Astrocyte of the cerebellum (primary cell): ENCODE measurements around the gene BUB1B.
A peak's percentile ranks its signal among the peaks of the same experiment; 100 is the strongest.

Experiments used
- DNase-seq: peaks from one replicate; pipeline ENCODE4 v3.0.0-alpha.2; 2011; ENCODE audit warnings: low read depth
- H3K4me3 ChIP-seq: 2 replicates; pipeline ENCODE4 v1.5.1; 2011; ENCODE audit warnings: mild to moderate bottlenecking, low read depth, low read length, moderate library complexity
- in situ Hi-C: cut with HindIII; loops from 2 replicates; pipeline ENCODE4 v1.10.0; 2017; ENCODE audit warnings: low sequenced_read_pairs
- TF ChIP-seq, protein P1 (sequence below): IDR thresholded peaks from 2 replicates; pipeline ENCODE4 v1.5.1; 2012; ENCODE audit warnings: low read length, low read depth, moderate library complexity, mild to moderate bottlenecking; ENCODE audit errors: missing control alignments

BUB1B gene

DNA sequence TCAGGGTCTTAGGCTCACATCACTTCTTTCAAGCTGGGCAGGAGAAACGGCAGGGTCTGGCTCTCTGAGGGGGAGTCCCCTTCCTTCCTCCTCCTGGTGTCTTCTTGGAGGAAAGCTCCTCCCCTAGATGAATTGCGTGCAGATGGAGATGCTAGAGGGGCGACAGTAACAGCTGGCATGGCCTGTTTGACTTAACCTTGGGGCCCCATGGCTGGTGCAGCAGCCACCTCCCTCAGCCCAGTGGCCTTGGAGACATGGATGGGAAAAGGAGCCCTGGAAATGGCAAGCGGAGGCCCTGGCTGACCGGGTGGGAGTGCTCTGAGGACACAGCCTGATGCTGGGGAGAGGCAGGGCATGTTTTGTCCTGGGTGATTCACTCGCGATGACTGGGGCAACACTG lies 98.2 kb downstream of the BUB1B start:
- DNase-seq = no peak
- no peak overlapping the region for H3K4me3 ChIP-seq
- TF ChIP-seq, protein P1, sequence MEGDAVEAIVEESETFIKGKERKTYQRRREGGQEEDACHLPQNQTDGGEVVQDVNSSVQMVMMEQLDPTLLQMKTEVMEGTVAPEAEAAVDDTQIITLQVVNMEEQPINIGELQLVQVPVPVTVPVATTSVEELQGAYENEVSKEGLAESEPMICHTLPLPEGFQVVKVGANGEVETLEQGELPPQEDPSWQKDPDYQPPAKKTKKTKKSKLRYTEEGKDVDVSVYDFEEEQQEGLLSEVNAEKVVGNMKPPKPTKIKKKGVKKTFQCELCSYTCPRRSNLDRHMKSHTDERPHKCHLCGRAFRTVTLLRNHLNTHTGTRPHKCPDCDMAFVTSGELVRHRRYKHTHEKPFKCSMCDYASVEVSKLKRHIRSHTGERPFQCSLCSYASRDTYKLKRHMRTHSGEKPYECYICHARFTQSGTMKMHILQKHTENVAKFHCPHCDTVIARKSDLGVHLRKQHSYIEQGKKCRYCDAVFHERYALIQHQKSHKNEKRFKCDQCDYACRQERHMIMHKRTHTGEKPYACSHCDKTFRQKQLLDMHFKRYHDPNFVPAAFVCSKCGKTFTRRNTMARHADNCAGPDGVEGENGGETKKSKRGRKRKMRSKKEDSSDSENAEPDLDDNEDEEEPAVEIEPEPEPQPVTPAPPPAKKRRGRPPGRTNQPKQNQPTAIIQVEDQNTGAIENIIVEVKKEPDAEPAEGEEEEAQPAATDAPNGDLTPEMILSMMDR = no peak
- in situ Hi-C loops = no loop called here

DNA sequence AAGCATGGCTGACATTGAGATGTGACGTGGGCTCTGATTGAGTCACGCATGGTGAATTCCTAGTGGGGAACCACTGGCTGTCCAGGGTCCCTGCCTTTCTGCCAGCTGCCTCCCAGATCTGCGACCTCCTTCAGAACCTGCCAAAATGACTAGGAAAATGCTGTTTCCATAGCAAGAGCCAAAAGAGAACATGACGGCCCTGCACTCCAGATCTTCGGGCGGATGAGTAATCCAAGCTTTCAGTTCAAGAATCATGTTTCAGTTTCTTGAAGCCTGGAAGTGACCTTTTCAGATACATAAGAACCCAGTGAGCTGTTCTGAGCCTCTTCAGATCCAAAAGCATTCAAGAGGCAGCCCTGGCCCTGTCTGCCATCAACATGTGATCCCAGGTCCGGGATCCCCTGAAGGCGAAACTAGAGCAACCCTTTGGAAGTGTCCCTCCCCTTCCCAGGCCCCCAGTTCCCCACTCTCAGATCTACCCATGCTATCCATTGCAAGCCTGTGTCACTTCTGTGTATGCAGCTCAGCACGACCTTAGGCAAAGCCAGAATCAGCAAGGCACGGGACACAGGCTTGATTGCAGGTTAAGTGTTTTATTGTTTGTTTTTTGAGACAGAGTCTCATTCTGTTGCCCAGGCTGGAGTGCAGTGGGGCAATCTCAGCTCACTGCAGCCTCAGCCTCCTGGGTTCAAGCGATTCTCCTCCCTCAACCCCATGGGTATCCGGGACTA lies 102.3 kb downstream of the BUB1B start:
- H3K4me3 ChIP-seq = no peak overlapping the region
- in situ Hi-C loops = no loop called here
- TF ChIP-seq, protein P1 = no peak
- DNase-seq = peak; percentile 55

DNA sequence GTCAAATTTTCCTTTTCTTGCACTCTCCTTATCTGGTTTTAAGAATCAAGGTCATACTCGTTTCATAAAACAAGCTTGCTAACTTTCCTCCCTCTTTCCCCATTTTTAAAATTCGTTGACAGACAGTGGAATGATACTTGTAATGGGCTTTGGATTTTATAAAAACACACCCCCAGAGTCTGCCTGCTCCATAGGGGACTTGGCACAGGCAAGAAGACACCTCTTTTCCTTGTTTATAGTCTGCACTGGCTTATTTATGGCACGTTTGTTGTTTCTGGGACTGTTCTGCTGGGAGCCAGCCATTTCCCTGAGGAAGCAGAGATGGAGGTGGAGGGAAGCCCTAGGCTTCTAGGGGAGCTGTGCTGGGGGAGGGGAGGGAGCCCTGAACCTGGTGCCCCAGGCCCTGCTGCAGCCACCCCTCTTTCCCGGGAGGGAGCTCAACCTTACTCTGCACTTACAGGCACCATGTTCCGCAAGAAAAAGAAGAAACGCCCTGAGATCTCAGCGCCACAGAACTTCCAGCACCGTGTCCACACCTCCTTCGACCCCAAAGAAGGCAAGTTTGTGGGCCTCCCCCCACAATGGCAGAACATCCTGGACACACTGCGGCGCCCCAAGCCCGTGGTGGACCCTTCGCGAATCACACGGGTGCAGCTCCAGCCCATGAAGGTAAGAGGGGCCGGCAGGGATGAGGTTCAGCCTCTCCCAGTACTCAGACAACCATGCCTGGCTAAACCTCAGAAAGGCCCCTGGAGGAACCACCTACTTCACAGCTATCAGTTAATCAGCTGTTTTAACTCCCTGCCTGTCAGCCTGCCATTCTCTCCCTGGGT lies 103.7 kb downstream of the BUB1B start:
- in situ Hi-C loops = no loop called here

DNA sequence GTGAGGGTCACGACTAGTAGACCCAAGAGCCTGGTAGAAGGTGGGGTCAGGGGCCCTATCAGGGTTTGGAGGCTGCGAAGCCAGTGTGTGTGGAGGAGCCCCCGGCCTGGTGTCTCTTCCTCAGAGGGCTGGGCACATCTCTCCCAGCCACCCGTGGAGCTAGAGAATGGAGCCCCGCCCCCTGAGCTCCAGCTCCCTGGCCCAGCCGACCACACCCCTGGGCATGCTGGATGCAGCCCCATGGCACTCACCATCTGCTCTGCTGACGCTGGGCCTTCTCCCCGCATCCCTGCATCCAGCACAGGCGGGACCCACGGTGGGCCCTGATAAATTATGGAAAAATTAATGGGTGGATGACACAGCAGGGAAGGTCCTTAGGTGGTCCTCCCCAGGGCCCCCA lies 104.5 kb downstream of the BUB1B start:
- in situ Hi-C loops = no loop called here
- H3K4me3 ChIP-seq = no peak overlapping the region
- TF ChIP-seq, protein P1 = no peak
- DNase-seq = no peak

More for the DNA sequence above, 103.7 kb downstream of the BUB1B start:
- TF ChIP-seq, protein P1 = no peak
- H3K4me3 ChIP-seq = no peak overlapping the region
- no peak for DNase-seq

DNA sequence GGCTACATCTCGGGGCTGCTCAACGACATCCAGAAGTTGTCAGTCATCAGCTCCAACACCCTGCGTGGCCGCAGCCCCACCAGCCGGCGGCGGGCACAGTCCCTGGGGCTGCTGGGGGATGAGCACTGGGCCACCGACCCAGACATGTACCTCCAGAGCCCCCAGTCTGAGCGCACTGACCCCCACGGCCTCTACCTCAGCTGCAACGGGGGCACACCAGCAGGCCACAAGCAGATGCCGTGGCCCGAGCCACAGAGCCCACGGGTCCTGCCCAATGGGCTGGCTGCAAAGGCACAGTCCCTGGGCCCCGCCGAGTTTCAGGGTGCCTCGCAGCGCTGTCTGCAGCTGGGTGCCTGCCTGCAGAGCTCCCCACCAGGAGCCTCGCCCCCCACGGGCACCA lies 105.0 kb downstream of the BUB1B start:
- in situ Hi-C loops = no loop called here
- TF ChIP-seq, protein P1 = no peak

DNA sequence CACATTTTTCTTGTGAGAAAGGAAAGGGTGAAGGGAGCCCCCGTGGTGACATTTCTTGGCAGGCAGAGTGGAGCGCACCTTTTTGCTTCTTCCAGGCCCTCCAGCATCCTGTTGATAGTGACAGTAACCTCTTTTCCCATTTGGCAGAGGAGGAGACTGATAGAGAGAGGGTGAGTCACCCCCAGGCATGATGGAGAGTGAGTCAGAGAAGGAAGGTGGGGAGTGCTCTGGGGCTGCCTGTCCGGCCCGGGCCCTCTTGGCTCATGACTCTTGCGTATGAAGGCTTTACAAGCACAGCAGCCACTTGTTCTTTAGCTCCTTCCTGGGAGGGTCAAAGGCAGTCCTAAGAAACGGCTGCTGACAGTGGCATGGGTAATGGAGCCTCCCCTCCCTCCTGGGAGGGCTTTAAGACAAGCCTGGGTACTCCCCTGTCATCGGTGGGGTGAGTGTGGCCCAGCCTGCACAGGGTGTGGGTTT lies 106.0 kb downstream of the BUB1B start:
- TF ChIP-seq, protein P1 = no peak
- in situ Hi-C loops = no loop called here
- peak; percentile 84 for DNase-seq

More for the DNA sequence above, 105.0 kb downstream of the BUB1B start:
- no peak overlapping the region for H3K4me3 ChIP-seq
- DNase-seq = no peak

More for the DNA sequence above, 106.0 kb downstream of the BUB1B start:
- no peak overlapping the region for H3K4me3 ChIP-seq
